ENCODE data around the gene DACT2.
"Not testable (repeated sequence)": the region's sequence is repeated elsewhere in the genome, so short reads cannot be mapped to it uniquely, and the experiment has no call there.

Gene DACT2

GRCh38 chr6:168318579-168319278, 848 bp downstream of the DACT2 start:
- DNase-seq (ENCODE audit: low spot score): no peak

GRCh38 chr6:168318090-168318489, 1.5 kb downstream of the DACT2 start:
- no peak for DNase-seq (ENCODE audit: low spot score)

- no peak for DNase-seq (ENCODE audit: low spot score)
These were observed 4.0 kb downstream of the DACT2 start for GRCh38 chr6:168315596-168315995.

- DNase-seq (ENCODE audit: low spot score): no peak
These were observed 4.6 kb downstream of the DACT2 start for GRCh38 chr6:168314948-168315347.

GRCh38 chr6:168314021-168314420, 5.6 kb downstream of the DACT2 start:
- DNase-seq (ENCODE audit: low spot score): no peak

- no peak for DNase-seq (ENCODE audit: low spot score)
These were observed 6.1 kb downstream of the DACT2 start for GRCh38 chr6:168313431-168314011.

- DNase-seq (ENCODE audit: low spot score): not testable (repeated sequence)
These were observed 7.5 kb downstream of the DACT2 start for GRCh38 chr6:168312125-168312507.

- DNase-seq (ENCODE audit: low spot score): no peak
These were observed 8.0 kb downstream of the DACT2 start for GRCh38 chr6:168311410-168312124.

GRCh38 chr6:168310945-168311344, 8.6 kb downstream of the DACT2 start:
- DNase-seq (ENCODE audit: low spot score): no peak

- no peak for DNase-seq (ENCODE audit: low spot score)
These were observed 9.2 kb downstream of the DACT2 start for GRCh38 chr6:168310403-168310802.

- DNase-seq (ENCODE audit: low spot score): no peak
These were observed 9.6 kb downstream of the DACT2 start for GRCh38 chr6:168309997-168310396.

- no peak for DNase-seq (ENCODE audit: low spot score)
These were observed 10.4 kb downstream of the DACT2 start for GRCh38 chr6:168309183-168309582.

GRCh38 chr6:168308390-168309144, 11.0 kb downstream of the DACT2 start:
- DNase-seq (ENCODE audit: low spot score): no peak

- DNase-seq (ENCODE audit: low spot score): no peak
These were observed 11.9 kb downstream of the DACT2 start for GRCh38 chr6:168307695-168308021.

- DNase-seq (ENCODE audit: low spot score): no peak
These were observed 12.4 kb downstream of the DACT2 start for GRCh38 chr6:168307015-168307694.

GRCh38 chr6:168305863-168306262, 13.7 kb downstream of the DACT2 start:
- no peak for DNase-seq (ENCODE audit: low spot score)

- no peak for DNase-seq (ENCODE audit: low spot score)
These were observed 14.4 kb downstream of the DACT2 start for GRCh38 chr6:168305096-168305749.

- DNase-seq (ENCODE audit: low spot score): no peak
These were observed 14.9 kb downstream of the DACT2 start for GRCh38 chr6:168304752-168305015.

GRCh38 chr6:168303982-168304751, 15.4 kb downstream of the DACT2 start:
- DNase-seq (ENCODE audit: low spot score): no peak

- DNase-seq (ENCODE audit: low spot score): peak; percentile 76
These were observed 17.0 kb downstream of the DACT2 start for GRCh38 chr6:168302534-168302933.
